H9 (cell line): ENCODE data around the gene BBX. TPM values are rescaled to one million over a fixed set of nuclear protein-coding genes. Genes with fewer than 3 reads are reported as not detected.

Experiments
- DNase-seq: peaks from one replicate; pipeline ENCODE4 v3.0.0-alpha.2; 2017
- H2AFZ ChIP-seq: one replicate; pipeline ENCODE4 v1.6.1; 2013; ENCODE audit warnings: mild to moderate bottlenecking, low read length, control low read depth, moderate library complexity
- H2AK5ac ChIP-seq: 2 replicates; pipeline ENCODE4 v1.6.1; 2013; ENCODE audit warnings: low read length, control low read depth, mixed read lengths; ENCODE audit not compliant: insufficient read length
- H2BK120ac ChIP-seq: one replicate; pipeline ENCODE4 v1.6.1; 2013; ENCODE audit warnings: low read depth, mild to moderate bottlenecking, low read length, control low read depth, inconsistent platforms; ENCODE audit not compliant: poor library complexity, severe bottlenecking
- H2BK12ac ChIP-seq: 2 replicates; pipeline ENCODE4 v1.6.1; 2013; ENCODE audit warnings: low read length, control low read depth, mixed read lengths, low read depth; ENCODE audit not compliant: insufficient read length
- H2BK15ac ChIP-seq: 2 replicates; pipeline ENCODE4 v1.6.1; 2013; ENCODE audit warnings: low read depth, low read length, control low read depth
- H2BK20ac ChIP-seq: one replicate; pipeline ENCODE4 v1.6.1; 2013; ENCODE audit warnings: low read depth, mild to moderate bottlenecking, low read length, control low read depth, inconsistent platforms; ENCODE audit not compliant: poor library complexity, severe bottlenecking
- H2BK5ac ChIP-seq: 2 replicates; pipeline ENCODE4 v1.6.1; 2013; ENCODE audit warnings: low read length, control low read depth, mixed read lengths; ENCODE audit not compliant: insufficient read length
- H3K14ac ChIP-seq: 2 replicates; pipeline ENCODE4 v1.6.1; 2013; ENCODE audit warnings: low read length, control low read depth; ENCODE audit not compliant: insufficient read depth
- H3K18ac ChIP-seq: 2 replicates; pipeline ENCODE4 v1.6.1; 2013; ENCODE audit warnings: low read depth, mild to moderate bottlenecking, mixed read lengths, low read length, control low read depth; ENCODE audit not compliant: insufficient read length
- H3K23ac ChIP-seq: 2 replicates; pipeline ENCODE4 v1.6.1; 2013; ENCODE audit warnings: low read length, control low read depth, mixed read lengths, low read depth; ENCODE audit not compliant: insufficient read length
- H3K23me2 ChIP-seq: 2 replicates; pipeline ENCODE4 v1.6.1; 2013; ENCODE audit warnings: low read depth, mild to moderate bottlenecking, mixed read lengths, low read length, control low read depth; ENCODE audit not compliant: insufficient read length, poor library complexity, severe bottlenecking
- H3K27ac ChIP-seq: 2 replicates; pipeline ENCODE4 v1.5.1; 2013; ENCODE audit warnings: low read length, control low read depth, mixed read lengths, low read depth; ENCODE audit not compliant: insufficient read length
- H3K27me3 ChIP-seq: 2 replicates; pipeline ENCODE4 v1.6.1; 2013; ENCODE audit warnings: low read length, control low read depth, inconsistent platforms; ENCODE audit not compliant: insufficient read depth
- H3K4ac ChIP-seq: 2 replicates; pipeline ENCODE4 v1.6.1; 2013; ENCODE audit warnings: low read depth, mild to moderate bottlenecking, control low read depth, inconsistent platforms, low read length, moderate library complexity
- H3K4me1 ChIP-seq: 2 replicates; pipeline ENCODE4 v1.6.1; 2013; ENCODE audit warnings: low read length, control low read depth, inconsistent platforms; ENCODE audit not compliant: insufficient read depth
- H3K4me2 ChIP-seq: 2 replicates; pipeline ENCODE4 v1.6.1; 2013; ENCODE audit warnings: low read length, control low read depth, mixed read lengths; ENCODE audit not compliant: insufficient read length, insufficient read depth
- H3K56ac ChIP-seq: 2 replicates; pipeline ENCODE4 v1.6.1; 2013; ENCODE audit warnings: low read depth, mild to moderate bottlenecking, mixed read lengths, low read length, control low read depth; ENCODE audit not compliant: insufficient read length
- H3K79me1 ChIP-seq: 2 replicates; pipeline ENCODE4 v1.6.1; 2013; ENCODE audit warnings: low read depth, mild to moderate bottlenecking, moderate library complexity, low read length, control low read depth, inconsistent platforms; ENCODE audit not compliant: insufficient read depth, poor library complexity, severe bottlenecking
- H3K79me2 ChIP-seq: 2 replicates; pipeline ENCODE4 v1.6.1; 2013; ENCODE audit warnings: low read length, control low read depth, inconsistent platforms; ENCODE audit not compliant: insufficient read depth
- H3K9ac ChIP-seq: 2 replicates; pipeline ENCODE4 v1.6.1; 2013; ENCODE audit warnings: low read length, control low read depth, mixed read lengths; ENCODE audit not compliant: insufficient read length; ENCODE audit errors: extremely low read depth
- H3K9me3 ChIP-seq: one replicate; pipeline ENCODE4 v1.6.1; 2013; ENCODE audit warnings: low read depth, low read length, inconsistent platforms; ENCODE audit not compliant: control insufficient read depth
- H3T11ph ChIP-seq: one replicate; pipeline ENCODE4 v1.6.1; 2013; ENCODE audit warnings: mild to moderate bottlenecking, low read length, control low read depth, inconsistent platforms
- H4K20me1 ChIP-seq: one replicate; pipeline ENCODE4 v1.6.1; 2013; ENCODE audit not compliant: control insufficient read depth, insufficient read length, insufficient read depth
- H4K5ac ChIP-seq: 2 replicates; pipeline ENCODE4 v1.6.1; 2013; ENCODE audit warnings: low read depth, mild to moderate bottlenecking, mixed read lengths, low read length, control low read depth; ENCODE audit not compliant: insufficient read length
- H4K8ac ChIP-seq: replicated peaks from 2 replicates; pipeline ENCODE4 v1.6.1; 2013; ENCODE audit warnings: low read length, control low read depth, mixed read lengths, low read depth; ENCODE audit not compliant: insufficient read length
- H4K91ac ChIP-seq: 2 replicates; pipeline ENCODE4 v1.6.1; 2013; ENCODE audit warnings: low read depth, mild to moderate bottlenecking, moderate library complexity, mixed read lengths, low read length, control low read depth; ENCODE audit not compliant: insufficient read length
- H3K27ac Mint-ChIP-seq, 3 experiments: 2 replicates in 2 of 3; 3 replicates in 1 of 3; pipeline ENCODE4 v1.8.0; 2020 to 2021; ENCODE audit warnings: mixed read lengths in 3 of 3, mild to moderate bottlenecking in 1 of 3, moderate library complexity in 1 of 3
- H3K27me3 Mint-ChIP-seq: 2 replicates; pipeline ENCODE4 v1.8.0; 2021; ENCODE audit warnings: low read depth, mild to moderate bottlenecking, moderate library complexity, mixed read lengths
- H3K36me3 Mint-ChIP-seq, 3 experiments: 2 replicates in 2 of 3; 3 replicates in 1 of 3; pipeline ENCODE4 v1.8.0; 2020 to 2021; ENCODE audit warnings: low read depth in 3 of 3, mixed read lengths in 3 of 3; ENCODE audit not compliant: insufficient read depth in 1 of 3
- H3K4me1 Mint-ChIP-seq, 2 experiments: 2 replicates each; pipeline ENCODE4 v1.8.0; 2020; ENCODE audit warnings: mixed read lengths in 2 of 2
- H3K4me3 Mint-ChIP-seq, 2 experiments: 2 replicates in 1 of 2; 3 replicates in 1 of 2; pipeline ENCODE4 v1.8.0; 2020 to 2021; ENCODE audit warnings: mild to moderate bottlenecking in 2 of 2, mixed read lengths in 2 of 2, moderate library complexity in 1 of 2
- H3K9me3 Mint-ChIP-seq, 2 experiments: 2 replicates in 1 of 2; 3 replicates in 1 of 2; pipeline ENCODE4 v1.8.0; 2020; ENCODE audit warnings: mild to moderate bottlenecking in 2 of 2, mixed read lengths in 2 of 2, moderate library complexity in 1 of 2
- WGBS: extraction: QIAGEN DNeasy Blood & Tissue Kit; methylation state at CpG from one replicate; pipeline ENCODE4 v1.1.7; 2013; ENCODE audit warnings: missing lambda C conversion rate, low lambda C conversion rate, mixed read lengths; ENCODE audit not compliant: insufficient read length; ENCODE audit errors: extremely low coverage; 5-methylcytosine and 5-hydroxymethylcytosine counted together
- total RNA-seq: library from RNA; stranded (reverse); gene quantifications from 2 replicates; pipeline ENCODE4 v1.2.1, GENCODE V29; 2021
- TF ChIP-seq, protein P1 (sequence below): fragments of 200-600 bp; sonication (generic); conservative IDR thresholded peaks from 3 replicates; pipeline ENCODE4 v1.8.0; 2021; ENCODE audit warnings: antibody characterized with exemption, mild to moderate bottlenecking

Gene BBX
- total RNA-seq, 1 experiment from 2014 or later, result 34.8 TPM

DNA sequence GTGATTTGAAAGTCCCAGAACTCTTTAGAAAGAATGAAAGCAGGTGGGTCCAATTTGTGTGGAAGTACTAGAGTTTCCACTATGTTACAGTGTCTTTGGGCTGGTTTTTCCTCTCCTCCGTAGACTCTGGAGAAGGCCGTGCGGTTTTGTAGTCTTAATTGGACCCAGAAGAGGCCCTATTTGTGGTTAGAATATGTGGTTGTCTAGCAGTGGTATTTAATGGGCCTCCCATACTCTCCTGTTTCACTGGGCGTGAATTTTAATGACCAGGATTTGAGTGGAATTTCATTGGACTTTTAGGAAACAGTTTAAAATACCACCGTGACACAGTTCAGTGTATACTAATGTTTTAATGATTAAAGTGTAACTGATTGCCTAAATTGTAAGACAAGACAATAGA is 182.3 kb downstream of the BBX start:
- H4K20me1 ChIP-seq, result no peaks in the 10 kb centered on the region
- H3K27ac Mint-ChIP-seq, result peak overlapping the region in 1 of 3 experiments; percentile 1; a peak in 1 of 7 replicates
- TF ChIP-seq, protein P1, sequence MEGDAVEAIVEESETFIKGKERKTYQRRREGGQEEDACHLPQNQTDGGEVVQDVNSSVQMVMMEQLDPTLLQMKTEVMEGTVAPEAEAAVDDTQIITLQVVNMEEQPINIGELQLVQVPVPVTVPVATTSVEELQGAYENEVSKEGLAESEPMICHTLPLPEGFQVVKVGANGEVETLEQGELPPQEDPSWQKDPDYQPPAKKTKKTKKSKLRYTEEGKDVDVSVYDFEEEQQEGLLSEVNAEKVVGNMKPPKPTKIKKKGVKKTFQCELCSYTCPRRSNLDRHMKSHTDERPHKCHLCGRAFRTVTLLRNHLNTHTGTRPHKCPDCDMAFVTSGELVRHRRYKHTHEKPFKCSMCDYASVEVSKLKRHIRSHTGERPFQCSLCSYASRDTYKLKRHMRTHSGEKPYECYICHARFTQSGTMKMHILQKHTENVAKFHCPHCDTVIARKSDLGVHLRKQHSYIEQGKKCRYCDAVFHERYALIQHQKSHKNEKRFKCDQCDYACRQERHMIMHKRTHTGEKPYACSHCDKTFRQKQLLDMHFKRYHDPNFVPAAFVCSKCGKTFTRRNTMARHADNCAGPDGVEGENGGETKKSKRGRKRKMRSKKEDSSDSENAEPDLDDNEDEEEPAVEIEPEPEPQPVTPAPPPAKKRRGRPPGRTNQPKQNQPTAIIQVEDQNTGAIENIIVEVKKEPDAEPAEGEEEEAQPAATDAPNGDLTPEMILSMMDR, result no peak
- no peaks in the 10 kb centered on the region for H3K79me2 ChIP-seq
- H3K56ac ChIP-seq, result no peak overlapping the region
- H3K23me2 ChIP-seq, result no peaks in the 10 kb centered on the region
- no peak overlapping the region for H3T11ph ChIP-seq
- H3K9me3 ChIP-seq, result no peaks in the 10 kb centered on the region
- H4K5ac ChIP-seq, result no peak overlapping the region
- H4K8ac ChIP-seq, result no peak overlapping the region
- no peaks in the 10 kb centered on the region for H3K9me3 Mint-ChIP-seq
- H3K4me1 ChIP-seq, result no peaks in the 10 kb centered on the region
- DNase-seq, result no peak
- H3K4ac ChIP-seq, result no peak overlapping the region
- no peak overlapping the region for H3K18ac ChIP-seq
- no peak overlapping the region for H2BK12ac ChIP-seq
- no peak overlapping the region for H3K9ac ChIP-seq
- no peak overlapping the region for H3K14ac ChIP-seq
- no peak overlapping the region for H4K91ac ChIP-seq
- H2BK15ac ChIP-seq, result no peak overlapping the region
- no peak overlapping the region for H3K23ac ChIP-seq
- H3K27me3 ChIP-seq, result no peaks in the 10 kb centered on the region
- H2BK120ac ChIP-seq, result no peak overlapping the region
- no peak overlapping the region for H3K4me3 Mint-ChIP-seq
- no peaks in the 10 kb centered on the region for H3K36me3 Mint-ChIP-seq
- no peak overlapping the region for H2BK5ac ChIP-seq
- no peak overlapping the region for H2AFZ ChIP-seq
- H2BK20ac ChIP-seq, result no peak overlapping the region
- H3K4me1 Mint-ChIP-seq, result peaks cover 6 to 10% of the 10 kb centered on the region in 2 experiments
- no peaks in the 10 kb centered on the region for H3K79me1 ChIP-seq
- no CpG with 5 or more reads among the region's 5 CpGs for WGBS
- H3K4me2 ChIP-seq, result no peak overlapping the region
- no peak overlapping the region for H3K27ac ChIP-seq
- H2AK5ac ChIP-seq, result no peak overlapping the region
- H3K27me3 Mint-ChIP-seq, result no peaks in the 10 kb centered on the region
